HCT116 (cell line): ENCODE data around the gene CFB. TPM values are rescaled to one million over a fixed set of nuclear protein-coding genes. Genes with fewer than 3 reads are reported as not detected.

ENCODE experiments used
- ATAC-seq: fragments of 200-7000 bp; cut with Tn5 transposase; 2 replicates; pipeline ENCODE4 v1.9.1; 2020; ENCODE audit warnings: mild to moderate bottlenecking, moderate library complexity
- BruUV-seq: library from RNA; stranded (reverse); fragments of 400-500 nt; replicated peaks from 2 replicates; lab custom pipeline; 2021; lab: Mats Ljungman, UMichigan
- CTCF ChIA-PET: fragments of 300-600 bp; sonication (Branson Sonifier 250); formaldehyde crosslinking; loops from one replicate; lab custom pipeline; 2021; ENCODE audit warnings: antibody characterized with exemption; lab: Charles Lee
- POLR2A ChIA-PET: fragments of 300-600, 350-600 bp; sonication (Branson Sonifier 250); formaldehyde crosslinking; loops from one replicate; lab custom pipeline; 2021; ENCODE audit warnings: antibody characterized with exemption; lab: Charles Lee
- RAD21 ChIA-PET, 2 experiments: fragments of 300-600 bp; sonication (Branson Sonifier 250); formaldehyde crosslinking; loops; one replicate each; lab custom pipeline; 2023; ENCODE audit warnings: low total read pairs in 2 of 2; ENCODE audit not compliant: uncharacterized antibody in 2 of 2, unreplicated experiment in 2 of 2, low non-redundant PET in 1 of 2; lab: Charles Lee
- DNase-seq: peaks from one replicate; pipeline ENCODE4 v3.0.0-alpha.2; 2010; ENCODE audit warnings: low read depth, low spot score
- H2AFZ ChIP-seq: fragments of 200-600 bp; shearing (Covaris generic), sonication (generic); 2 replicates; pipeline ENCODE4 v1.6.1; 2017; ENCODE audit warnings: low read depth, mixed run types, mixed read lengths, antibody characterized with exemption, low read length; ENCODE audit not compliant: poor library complexity, severe bottlenecking
- H3K27ac ChIP-seq: 2 replicates; pipeline ENCODE4 v1.5.1; 2012; ENCODE audit warnings: low read depth, low read length
- H3K27me3 ChIP-seq: fragments of 200-600 bp; sonication (generic); 2 replicates; pipeline ENCODE4 v1.6.1; 2016; ENCODE audit warnings: mixed run types, low read length, mixed read lengths; ENCODE audit not compliant: insufficient read depth
- H3K36me3 ChIP-seq, 2 experiments: fragments of 200-500 bp in 1 of 2; fragments of 200-600 bp in 1 of 2; sonication (Bioruptor generic) in 1 of 2; sonication (generic) in 1 of 2; 2 replicates each; pipeline versions ENCODE4 v1.5.1 to v1.6.1; 2014 to 2016; ENCODE audit warnings: low read length in 2 of 2, inconsistent platforms in 1 of 2, mixed read lengths in 1 of 2, mixed run types in 1 of 2; ENCODE audit not compliant: insufficient read depth in 2 of 2, control insufficient read depth in 1 of 2
- H3K4me1 ChIP-seq, 2 experiments: fragments of 200-600 bp in 1 of 2; sonication (generic) in 1 of 2; 2 replicates each; pipeline versions ENCODE4 v1.5.1 to v1.6.1; 2012 to 2017; ENCODE audit warnings: low read length in 2 of 2, inconsistent platforms in 1 of 2, mild to moderate bottlenecking in 1 of 2, mixed read lengths in 1 of 2, mixed run types in 1 of 2, moderate library complexity in 1 of 2; ENCODE audit not compliant: insufficient read depth in 2 of 2, control insufficient read depth in 1 of 2
- H3K4me2 ChIP-seq: fragments of 200-600 bp; sonication (generic); 2 replicates; pipeline ENCODE4 v1.6.1; 2017; ENCODE audit warnings: mixed run types, low read length, mixed read lengths
- H3K4me3 ChIP-seq, 2 experiments: fragments of 200-600 bp in 1 of 2; sonication (generic) in 1 of 2; replicated peaks in 1 of 2; 2 replicates each; pipeline ENCODE4 v1.5.1; 2011 to 2016; ENCODE audit warnings: low read length in 2 of 2, control low read depth in 1 of 2, low read depth in 1 of 2, mild to moderate bottlenecking in 1 of 2, mixed read lengths in 1 of 2, mixed run types in 1 of 2
- H3K79me2 ChIP-seq: fragments of 200-600 bp; sonication (generic); 2 replicates; pipeline ENCODE4 v1.6.1; 2017; ENCODE audit warnings: mild to moderate bottlenecking, mixed run types, low read length, moderate library complexity, mixed read lengths; ENCODE audit not compliant: insufficient read depth
- H3K9ac ChIP-seq: fragments of 200-600 bp; sonication (generic); 2 replicates; pipeline ENCODE4 v1.6.1; 2016; ENCODE audit warnings: low read length, mixed read lengths
- H3K9me2 ChIP-seq: fragments of 200-600 bp; sonication (generic), shearing (Covaris generic); 2 replicates; pipeline ENCODE4 v1.6.1; 2017; ENCODE audit warnings: mixed run types, mild to moderate bottlenecking, moderate library complexity; ENCODE audit not compliant: insufficient read depth
- H3K9me3 ChIP-seq, 2 experiments: fragments of 200-500 bp in 1 of 2; fragments of 200-600 bp in 1 of 2; sonication (Bioruptor generic) in 1 of 2; sonication (generic) in 1 of 2; 2 replicates each; pipeline ENCODE4 v1.6.1; 2014 to 2017; ENCODE audit warnings: low read length in 2 of 2, mixed read lengths in 2 of 2, inconsistent platforms in 1 of 2, low read depth in 1 of 2, mild to moderate bottlenecking in 1 of 2, mixed run types in 1 of 2, moderate library complexity in 1 of 2; ENCODE audit not compliant: control insufficient read depth in 1 of 2, insufficient read depth in 1 of 2
- H4K20me1 ChIP-seq: fragments of 200-600 bp; sonication (generic), shearing (Covaris generic); 2 replicates; pipeline ENCODE4 v1.6.1; 2017; ENCODE audit warnings: mixed run types, mild to moderate bottlenecking, moderate library complexity; ENCODE audit not compliant: insufficient read depth
- ATF3 ChIP-seq: IDR thresholded peaks from 2 replicates; pipeline ENCODE4 v1.6.1; 2012
- CEBPB ChIP-seq: IDR thresholded peaks from 2 replicates; pipeline ENCODE4 v1.6.1; 2012; ENCODE audit warnings: low read depth
- CTCF ChIP-seq, 3 experiments: fragments of 200-600 bp in 1 of 3; sonication (generic) in 1 of 3; IDR thresholded peaks in 2 of 3; conservative IDR thresholded peaks in 1 of 3; 2 replicates each; pipeline ENCODE4 v1.5.1; 2012 to 2017; ENCODE audit warnings: low read depth in 2 of 3, low read length in 2 of 3, antibody characterized with exemption in 1 of 3, borderline replicate concordance in 1 of 3, control low read depth in 1 of 3, mild to moderate bottlenecking in 1 of 3, mixed read lengths in 1 of 3, mixed run types in 1 of 3, moderate library complexity in 1 of 3; ENCODE audit not compliant: insufficient read depth in 1 of 3
- ELF1 ChIP-seq: IDR thresholded peaks from 2 replicates; pipeline ENCODE4 v1.6.1; 2012; ENCODE audit warnings: low read depth, borderline replicate concordance
- EZH2 ChIP-seq: fragments of 200-600 bp; sonication (generic); IDR thresholded peaks from 2 replicates; pipeline ENCODE4 v1.6.1; 2017; ENCODE audit warnings: antibody characterized with exemption, mixed run types
- EZH2phosphoT487 ChIP-seq: fragments of 200-600 bp; IDR thresholded peaks from 2 replicates; pipeline ENCODE4 v1.6.1; 2018; ENCODE audit warnings: antibody characterized with exemption, borderline replicate concordance
- FOSL1 ChIP-seq: IDR thresholded peaks from 2 replicates; pipeline ENCODE4 v1.6.1; 2012; ENCODE audit warnings: low read depth
- JUND ChIP-seq: IDR thresholded peaks from 2 replicates; pipeline ENCODE4 v1.6.1; 2012
- MAX ChIP-seq: IDR thresholded peaks from 2 replicates; pipeline ENCODE4 v1.6.1; 2012
- POLR2A ChIP-seq: IDR thresholded peaks from 2 replicates; pipeline ENCODE4 v1.7.0; 2011; ENCODE audit warnings: borderline replicate concordance; ENCODE audit not compliant: insufficient read depth, insufficient read length; ENCODE audit errors: extremely low read depth
- POLR2AphosphoS5 ChIP-seq: IDR thresholded peaks from 2 replicates; pipeline ENCODE4 v1.6.1; 2011; ENCODE audit warnings: mild to moderate bottlenecking, low read depth, low read length, moderate library complexity
- RAD21 ChIP-seq: IDR thresholded peaks from 2 replicates; pipeline ENCODE4 v1.6.1; 2012; ENCODE audit warnings: low read depth, mild to moderate bottlenecking
- REST ChIP-seq: IDR thresholded peaks from 2 replicates; pipeline ENCODE4 v1.6.1; 2012; ENCODE audit warnings: low read depth
- SP1 ChIP-seq: IDR thresholded peaks from 2 replicates; pipeline ENCODE4 v1.6.1; 2012; ENCODE audit warnings: low read depth
- TCF7L2 ChIP-seq: IDR thresholded peaks from 2 replicates; pipeline ENCODE4 v1.7.0; 2011; ENCODE audit warnings: borderline replicate concordance, inconsistent platforms; ENCODE audit not compliant: insufficient read depth, insufficient read length; ENCODE audit errors: extremely low read depth
- YY1 ChIP-seq: IDR thresholded peaks from 2 replicates; pipeline ENCODE4 v1.6.1; 2011; ENCODE audit warnings: low read length, low read depth, moderate library complexity, mild to moderate bottlenecking; ENCODE audit not compliant: insufficient replicate concordance; ENCODE audit errors: extremely low read depth
- ZBTB33 ChIP-seq: IDR thresholded peaks from 2 replicates; pipeline ENCODE4 v1.6.1; 2011; ENCODE audit warnings: mild to moderate bottlenecking, low read length, moderate library complexity; ENCODE audit not compliant: insufficient replicate concordance; ENCODE audit errors: extremely low read depth
- ZNF274 ChIP-seq: fragments of 200-500 bp; sonication (Bioruptor generic); IDR thresholded peaks from 2 replicates; pipeline ENCODE4 v1.6.1; 2014; ENCODE audit warnings: mild to moderate bottlenecking, low read depth, low read length, inconsistent platforms
- intact Hi-C: fragments of 100-400 bp; cut with micrococcal nuclease; formaldehyde crosslinking; loops from 2 replicates; pipeline ENCODE4 v1.10.0; 2022
- total RNA-seq: library from RNA; stranded (reverse); gene quantifications from one replicate; pipeline ENCODE4 v1.2.1, GENCODE V29; 2021; ENCODE audit not compliant: unreplicated experiment

The CFB gene
- total RNA-seq, 1 experiment from 2014 or later: 1.5 TPM

GRCh38 chr6:31899882-31900722 is 45.8 kb upstream of the CFB start:
- no peak for ATAC-seq
- TF ChIP-seq TCF7L2 (no peak), ZNF274 (no peak), ZBTB33 (no peak), RAD21 (no peak), CTCF (IDR thresholded peaks at IDR 0.05 in 2 of 3, conservative IDR thresholded peaks at IDR 0.05 in 1 of 3; ENCODE audit: borderline replicate concordance in 1 of 3, insufficient read depth in 1 of 3, low read depth in 2 of 3, low read length in 2 of 3) (no peak), REST (no peak), YY1 (no peak), JUND (no peak), MAX (no peak), EZH2 (no peak), POLR2A (no peak), FOSL1 (no peak), ATF3 (no peak), POLR2AphosphoS5 (no peak), EZH2phosphoT487 (no peak), SP1 (no peak), ELF1 (no peak), CEBPB (no peak)
- TF ChIP-seq, all 23 proteins: peak for 0
- no peaks in the 10 kb centered on the region for H3K27me3 ChIP-seq
- peaks cover 18% of the 10 kb centered on the region; the same call in 1 of the 2 replicates for H3K79me2 ChIP-seq
- peak overlapping the region; percentile 23; the same call in 1 of the 2 replicates for H3K27ac ChIP-seq
- ChIA-PET POLR2A (no interaction called here), RAD21 (no interaction called here), CTCF (no interaction called here)
- no peaks in the 10 kb centered on the region for H3K9me2 ChIP-seq
- no peak overlapping the region for H3K9ac ChIP-seq
- intact Hi-C loops: loop anchor here (5.0 kb wide), 1 partner anchor 233 kb away; the partner anchor contains the start of genes CSNK2B and LY6G5B
- peaks cover 12 to 34% of the 10 kb centered on the region in 2 experiments for H3K4me1 ChIP-seq
- H3K4me3 ChIP-seq: no peak overlapping the region
- H3K36me3 ChIP-seq: peaks cover under 1 to 10% of the 10 kb centered on the region in 2 experiments
- no peaks in the 10 kb centered on the region for H3K9me3 ChIP-seq
- H4K20me1 ChIP-seq: no peaks in the 10 kb centered on the region
- no peak for DNase-seq
- H2AFZ ChIP-seq: no peak overlapping the region
- no peak overlapping the region for H3K4me2 ChIP-seq
- no TSS peak for BruUV-seq
